ENCODE results near the gene CMKLR1.

DNA sequence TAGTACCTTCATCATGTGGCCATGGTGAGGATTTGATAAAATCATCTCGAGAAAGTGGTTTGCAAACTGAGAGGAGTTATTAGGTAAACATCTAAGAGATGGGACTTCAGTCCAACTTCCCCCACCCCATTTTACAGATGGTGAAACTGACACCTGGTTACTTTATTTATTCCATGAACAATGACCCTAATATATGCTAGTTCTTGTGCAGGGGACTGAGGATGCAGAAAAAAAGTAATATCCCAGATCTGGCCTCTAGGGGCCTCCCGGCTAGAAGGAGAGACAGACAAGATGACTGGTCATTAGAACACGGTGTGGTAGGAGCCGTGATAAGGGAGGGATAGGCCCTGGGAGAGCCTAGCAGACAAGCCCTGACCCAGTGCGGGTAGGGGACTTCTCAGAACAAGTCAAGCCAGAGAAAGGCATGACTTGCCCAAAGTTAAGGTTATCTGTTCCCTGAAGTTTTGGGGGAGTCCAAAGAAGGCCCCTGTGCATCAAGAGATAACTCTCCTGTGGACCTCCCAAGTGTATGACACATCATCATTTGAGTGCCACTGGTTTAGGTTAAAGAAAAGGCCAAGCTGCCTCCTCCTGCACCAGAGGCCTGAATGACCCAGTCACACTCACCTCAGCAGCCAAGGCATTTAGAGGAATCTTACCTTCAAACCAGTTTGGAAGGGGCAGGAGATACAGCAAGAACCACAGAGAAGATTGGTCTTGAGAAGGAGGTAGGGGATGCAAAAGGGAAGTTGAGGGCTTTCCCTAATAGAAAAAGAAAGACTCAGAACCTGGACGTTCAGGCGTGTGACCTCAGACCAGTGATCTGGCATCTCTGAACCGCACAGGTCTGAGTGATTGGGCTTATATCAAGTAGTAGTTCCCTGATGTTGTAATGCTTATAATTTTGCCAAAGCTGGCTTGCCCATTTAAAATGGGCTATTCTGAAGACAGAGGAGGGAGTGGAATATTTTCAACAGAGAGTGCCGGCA lies 1.6 kb downstream of the CMKLR1 start:
- TF ChIP-seq POLR2AphosphoS5 (IDR thresholded peaks at IDR 0.05; ENCODE audit: borderline replicate concordance, low read depth, low read length) (no peak), EZH2 (IDR thresholded peaks at IDR 0.05) (no peak)

Data from SK-N-MC (cell line).